ENCODE data around the gene TMUB1. TPM values are rescaled to one million over a fixed set of nuclear protein-coding genes. Genes with fewer than 3 reads are reported as not detected.
A peak's percentile ranks its signal among the peaks of the same experiment; 100 is the strongest.

The TMUB1 gene
- total and polyA plus RNA-seq, 9 of the 15 experiments (the other 6 are each of a cell fraction or from before 2014, with no cell fraction given) = 0.14 to 241 (median 74.1) TPM

- TF ChIP-seq AFF4 (CRISPR knock-in tag; IDR thresholded peaks at IDR 0.05) (peak; percentile 2; the same call in 1 of the 2 replicates), ZNF143 (CRISPR knock-in tag; IDR thresholded peaks at IDR 0.05) (0 out of 2 replicates have a peak, but pooled peaks have one; percentile 3), ZNF609 (CRISPR knock-in tag; IDR thresholded peaks at IDR 0.05; ENCODE audit: borderline replicate concordance) (peak; percentile 35; the same call in 1 of the 2 replicates), ZNF316 (IDR thresholded peaks at IDR 0.05) (0 out of 2 replicates have a peak, but pooled peaks have one; percentile 17), ZNF586 (CRISPR knock-in tag; conservative IDR thresholded peaks at IDR 0.05) (no peak), HMGN3 (IDR thresholded peaks at IDR 0.05; ENCODE audit: borderline replicate concordance, extremely low read depth, insufficient read length, low read depth, low read length) (peak; percentile 100), ZEB2 (IDR thresholded peaks at IDR 0.05) (peak; percentile 88), BCLAF1 (IDR thresholded peaks at IDR 0.05; ENCODE audit: borderline replicate concordance in 1 of 2, control insufficient read depth in 1 of 2, low read depth in 2 of 2, low read length in 1 of 2) (0 out of 4 replicates have a peak, but pooled peaks of 1 of the 2 experiments have one; percentile 63), ETS1 (conservative IDR thresholded peaks at IDR 0.05; ENCODE audit: control insufficient read depth, low read depth, low read length) (peak; percentile 67; the same call in 1 of the 2 replicates), SOX6 (IDR thresholded peaks at IDR 0.05) (peak; percentile 90), MCM2 (IDR thresholded peaks at IDR 0.05; ENCODE audit: low read depth) (no peak), ZZZ3 (IDR thresholded peaks at IDR 0.05) (no peak)
These were observed 44.1 kb downstream of the TMUB1 start (continued) for GRCh38 chr7:151038951-151039849.

Measured in K562 (cell line).